HG03175 (cell line): ENCODE data around the gene CCBE1.

Experiments used
- ATAC-seq: cut with Tn5 transposase; IDR thresholded peaks from one replicate; pipeline ENCODE4 v1.9.1; 2021; ENCODE audit warnings: mild to moderate bottlenecking, moderate library complexity; ENCODE audit not compliant: unreplicated experiment

CCBE1 gene

GRCh38 chr18:59509481-59510442 is 187.5 kb downstream of the CCBE1 start:
- no peak for ATAC-seq

- ATAC-seq: no peak
Observed at GRCh38 chr18:59505356-59505755, 191.9 kb downstream of the CCBE1 start.

DNA sequence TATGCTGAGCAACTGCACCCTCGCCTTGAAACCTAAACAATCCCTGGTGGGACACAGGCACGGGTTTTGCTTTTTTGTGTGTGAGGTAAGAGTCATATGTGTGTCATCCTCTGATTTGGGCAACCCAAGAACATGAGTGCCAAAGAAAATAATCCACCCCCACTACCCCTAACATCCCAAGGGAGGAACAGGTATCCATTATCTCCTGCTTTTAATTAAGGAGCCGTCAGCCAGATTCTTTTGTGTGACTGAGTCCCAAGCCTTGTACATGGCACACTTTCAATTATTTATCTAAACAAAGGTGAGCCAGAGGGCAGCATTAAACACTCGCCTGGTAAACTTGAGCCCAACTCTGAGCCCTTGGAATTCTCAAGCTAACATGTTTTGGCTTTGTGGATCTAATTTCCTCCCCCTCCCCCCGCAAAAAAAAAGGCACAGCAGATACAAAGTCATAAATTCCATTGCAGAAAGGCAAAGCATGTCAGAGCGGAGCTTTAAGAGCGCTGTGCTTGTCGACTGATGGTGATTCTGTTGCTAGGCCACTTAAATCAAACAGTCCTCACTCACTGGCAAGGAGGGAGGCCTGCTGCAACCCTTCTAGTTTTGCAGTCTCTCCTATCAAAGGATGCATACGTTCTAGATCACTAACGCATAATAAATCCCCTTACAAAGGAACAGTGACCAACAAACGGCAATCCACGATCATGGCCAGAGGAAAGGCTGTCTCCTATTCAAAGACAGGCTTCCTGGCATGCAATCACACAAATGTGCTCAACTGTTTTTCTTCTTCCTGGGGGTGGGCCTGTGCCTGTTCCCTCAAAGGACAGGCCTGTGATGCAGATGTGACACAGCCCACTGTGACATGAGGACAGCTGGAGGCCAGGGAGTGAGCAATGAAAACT is 194.7 kb downstream of the CCBE1 start:
- ATAC-seq: no peak

- ATAC-seq: no peak
Observed at GRCh38 chr18:59501920-59502273, 195.3 kb downstream of the CCBE1 start.

DNA sequence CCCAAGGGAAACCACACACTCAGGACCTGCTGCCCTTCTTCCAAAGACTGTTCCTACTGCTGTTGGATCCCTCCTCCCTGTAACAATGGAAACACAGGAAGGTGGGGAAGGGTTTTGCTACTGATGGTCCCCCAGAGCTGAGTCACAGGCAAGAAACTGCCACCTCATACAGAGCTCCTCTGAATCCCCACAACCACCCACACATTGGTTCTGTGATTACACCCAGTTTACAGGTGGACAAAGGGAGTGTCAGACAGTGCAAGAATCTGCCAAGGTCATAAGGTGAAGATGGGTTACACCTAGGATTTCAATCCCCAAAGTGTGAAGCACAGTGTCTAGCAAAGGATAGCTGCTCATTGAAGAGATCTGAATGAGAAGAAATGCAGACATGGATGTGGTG is 196.5 kb downstream of the CCBE1 start:
- no peak for ATAC-seq

GRCh38 chr18:59498506-59499086 is 198.6 kb downstream of the CCBE1 start:
- ATAC-seq: no peak

GRCh38 chr18:59492756-59493421 is 204.3 kb downstream of the CCBE1 start:
- ATAC-seq: no peak

DNA sequence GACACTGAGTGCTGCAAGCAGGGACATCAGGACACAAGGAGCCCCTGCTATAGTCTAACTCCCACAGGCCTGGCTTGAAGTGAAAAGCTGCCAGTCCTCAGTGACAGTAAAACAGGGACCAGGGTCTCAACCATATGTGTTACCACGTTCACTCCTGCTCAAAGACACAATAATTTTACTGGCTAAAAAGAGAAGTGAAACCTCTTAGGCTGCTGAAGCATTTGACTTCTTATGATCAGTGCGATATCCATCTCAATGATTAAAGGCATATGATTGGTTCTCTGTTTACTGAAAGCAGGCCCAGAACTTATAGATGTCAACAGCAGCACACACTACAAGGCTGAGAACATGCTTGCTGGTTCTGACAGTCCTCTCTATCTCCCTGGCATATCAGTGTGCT is 208.3 kb downstream of the CCBE1 start:
- ATAC-seq: peak; percentile 78

- ATAC-seq: no peak
Observed at GRCh38 chr18:59485382-59485781, 211.8 kb downstream of the CCBE1 start.

DNA sequence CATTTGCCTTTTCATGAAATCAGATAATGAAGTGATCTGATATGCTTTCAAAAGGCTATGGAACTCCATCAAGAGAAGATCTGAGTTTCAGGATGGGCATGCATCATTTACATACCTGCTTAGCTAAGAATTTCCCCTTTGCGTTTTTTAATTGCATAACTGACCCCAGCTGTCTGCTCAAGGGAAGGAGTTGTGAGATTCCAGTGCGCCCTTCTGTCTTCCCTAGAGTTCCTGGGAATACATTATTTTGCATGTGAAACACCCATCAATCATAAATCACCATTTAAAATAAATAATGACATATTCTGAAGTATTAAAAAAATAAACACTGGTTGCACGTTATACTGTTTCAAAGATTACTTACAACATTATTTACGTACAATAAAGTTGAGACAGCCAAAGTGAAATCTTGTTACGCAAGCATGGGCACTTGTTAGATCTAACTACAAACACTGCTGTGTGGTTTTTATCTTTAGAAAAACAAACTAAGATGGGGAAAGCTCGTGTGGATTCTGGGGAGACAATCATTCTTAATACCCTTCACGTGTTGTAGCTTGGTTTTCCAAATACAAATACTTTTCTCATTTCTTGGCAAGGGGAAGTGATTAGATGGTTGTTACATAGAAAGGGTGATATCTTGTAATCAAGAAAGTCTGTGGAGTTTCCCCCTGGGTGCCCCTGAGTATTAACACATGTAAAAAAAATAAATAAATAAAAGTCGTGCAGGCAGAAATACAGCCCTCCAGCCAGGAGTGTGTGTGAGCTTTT is 212.5 kb downstream of the CCBE1 start:
- ATAC-seq: no peak

DNA sequence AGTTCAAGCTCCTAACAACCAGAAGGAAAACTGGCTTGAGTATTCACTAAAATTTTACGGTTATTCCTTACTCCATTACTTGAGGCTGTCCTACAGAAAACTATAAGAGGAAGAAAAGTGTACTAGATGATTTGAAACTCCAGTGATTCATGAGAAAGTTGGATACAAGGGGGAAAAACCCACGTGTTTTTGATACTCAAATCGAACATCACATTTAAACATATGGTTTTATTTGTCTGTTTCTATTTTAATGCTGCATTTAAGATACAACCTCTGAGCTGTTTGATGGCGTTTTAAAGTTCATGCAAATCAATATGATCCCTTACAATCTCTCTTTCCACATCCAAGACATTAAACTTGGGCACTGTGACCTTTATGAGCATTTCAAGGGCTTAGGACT is 213.1 kb downstream of the CCBE1 start:
- no peak for ATAC-seq

DNA sequence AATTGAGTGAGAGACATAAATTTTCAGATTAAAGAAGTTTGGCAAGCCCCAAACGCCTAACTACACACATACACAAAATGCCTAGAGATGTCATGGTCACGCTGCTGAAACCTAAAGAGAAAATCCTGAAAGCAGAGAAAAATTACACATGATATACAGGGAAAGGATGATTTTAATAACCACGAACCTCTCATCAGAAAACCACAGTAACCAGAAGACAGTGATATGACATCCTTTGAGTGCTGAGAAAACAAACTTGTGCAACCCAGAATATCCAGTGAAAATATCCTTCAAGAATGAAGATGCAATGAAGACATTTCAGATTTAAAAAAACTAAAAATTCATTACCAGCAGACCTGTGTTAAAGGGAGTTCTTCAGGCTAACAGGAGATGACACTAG is 215.8 kb downstream of the CCBE1 start:
- ATAC-seq: no peak

GRCh38 chr18:59479776-59480175 is 217.4 kb downstream of the CCBE1 start:
- ATAC-seq: no peak

- ATAC-seq: no peak
Observed at GRCh38 chr18:59478591-59478990, 218.6 kb downstream of the CCBE1 start.

GRCh38 chr18:59477849-59478248 is 219.4 kb downstream of the CCBE1 start:
- no peak for ATAC-seq

- ATAC-seq: no peak
Observed at GRCh38 chr18:59470561-59471121, 226.6 kb downstream of the CCBE1 start.

DNA sequence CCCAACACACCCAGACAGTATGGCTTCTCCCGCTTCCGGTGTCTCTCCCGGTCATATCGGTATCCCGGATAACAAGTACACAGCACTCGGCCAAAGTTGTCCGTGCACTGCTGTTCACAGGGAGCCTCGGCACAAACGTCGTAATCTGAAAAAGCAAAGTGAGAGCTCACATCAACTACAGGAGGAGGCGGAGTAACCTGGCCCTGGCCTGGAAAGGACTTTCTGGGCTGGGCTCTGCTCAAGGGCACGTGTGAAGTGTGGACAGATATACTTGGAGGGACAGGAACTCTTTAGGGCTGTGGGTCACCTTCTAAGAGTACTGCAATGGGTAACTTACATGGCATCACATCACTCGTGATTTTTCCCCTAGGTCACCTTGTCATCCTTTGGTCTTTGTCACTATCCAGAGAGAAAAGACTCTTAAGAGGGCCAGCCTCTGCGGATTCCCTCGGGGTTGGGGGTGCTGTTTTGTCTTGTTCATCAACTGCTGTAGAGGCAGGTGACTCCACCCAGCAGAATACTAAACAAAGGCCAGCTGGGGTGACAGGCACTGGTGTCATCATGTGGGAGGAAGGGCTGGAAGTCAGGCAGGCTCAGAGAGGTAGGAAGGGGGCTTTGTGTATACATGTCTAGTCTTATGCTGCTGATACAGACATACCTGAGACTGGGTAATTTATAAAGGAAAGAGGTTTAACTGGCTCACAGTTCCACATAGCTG is 227.6 kb downstream of the CCBE1 start:
- ATAC-seq: no peak

DNA sequence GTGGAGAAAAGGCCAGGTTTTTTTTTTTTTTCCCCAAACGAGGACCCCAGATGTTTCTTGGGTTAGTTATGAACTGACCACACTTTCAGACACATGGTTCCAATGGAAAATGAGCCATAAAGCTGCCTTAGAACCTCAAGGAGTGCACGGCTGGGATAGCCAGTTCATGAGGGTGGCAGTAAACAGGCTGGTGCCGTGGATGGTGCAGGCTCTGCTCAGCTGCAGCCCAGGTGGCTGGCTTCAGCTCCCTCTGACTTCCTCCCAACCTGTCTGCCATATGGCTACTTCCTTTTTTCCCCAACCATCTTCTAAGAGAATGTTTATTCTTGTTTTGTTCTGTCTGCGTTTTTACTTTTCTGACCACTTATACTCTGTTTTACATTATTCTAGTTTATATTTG is 228.4 kb downstream of the CCBE1 start:
- ATAC-seq: no peak

DNA sequence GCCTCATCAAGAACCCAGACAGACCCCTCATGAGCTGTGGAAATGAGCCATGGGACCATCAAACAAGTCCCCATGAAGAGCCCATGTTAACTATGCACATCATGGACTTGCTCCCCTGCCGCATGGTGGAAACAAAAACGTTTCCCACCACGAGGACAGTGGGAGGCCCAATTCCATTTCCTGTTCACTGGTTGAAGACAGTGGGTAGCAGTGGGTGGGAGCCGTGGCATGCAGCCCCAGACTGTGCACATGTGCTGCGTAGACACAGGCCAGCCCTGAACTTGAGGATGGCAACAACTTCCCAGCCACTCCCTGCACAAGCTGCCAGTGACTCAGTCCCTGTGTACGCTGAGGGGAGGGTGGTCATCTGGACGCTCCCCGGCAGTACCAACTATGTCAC is 229.7 kb downstream of the CCBE1 start:
- ATAC-seq: no peak
